ENCODE data around the gene GDPD5. TPM values are rescaled to one million over a fixed set of nuclear protein-coding genes. Genes with fewer than 3 reads are reported as not detected.
A peak's percentile ranks its signal among the peaks of the same experiment; 100 is the strongest.

The GDPD5 gene
- total and polyA plus RNA-seq, 9 of the 15 experiments (the other 6 are each of a cell fraction or from before 2014, with no cell fraction given), result 0.32 to 27.3 (median 8.0) TPM

DNA sequence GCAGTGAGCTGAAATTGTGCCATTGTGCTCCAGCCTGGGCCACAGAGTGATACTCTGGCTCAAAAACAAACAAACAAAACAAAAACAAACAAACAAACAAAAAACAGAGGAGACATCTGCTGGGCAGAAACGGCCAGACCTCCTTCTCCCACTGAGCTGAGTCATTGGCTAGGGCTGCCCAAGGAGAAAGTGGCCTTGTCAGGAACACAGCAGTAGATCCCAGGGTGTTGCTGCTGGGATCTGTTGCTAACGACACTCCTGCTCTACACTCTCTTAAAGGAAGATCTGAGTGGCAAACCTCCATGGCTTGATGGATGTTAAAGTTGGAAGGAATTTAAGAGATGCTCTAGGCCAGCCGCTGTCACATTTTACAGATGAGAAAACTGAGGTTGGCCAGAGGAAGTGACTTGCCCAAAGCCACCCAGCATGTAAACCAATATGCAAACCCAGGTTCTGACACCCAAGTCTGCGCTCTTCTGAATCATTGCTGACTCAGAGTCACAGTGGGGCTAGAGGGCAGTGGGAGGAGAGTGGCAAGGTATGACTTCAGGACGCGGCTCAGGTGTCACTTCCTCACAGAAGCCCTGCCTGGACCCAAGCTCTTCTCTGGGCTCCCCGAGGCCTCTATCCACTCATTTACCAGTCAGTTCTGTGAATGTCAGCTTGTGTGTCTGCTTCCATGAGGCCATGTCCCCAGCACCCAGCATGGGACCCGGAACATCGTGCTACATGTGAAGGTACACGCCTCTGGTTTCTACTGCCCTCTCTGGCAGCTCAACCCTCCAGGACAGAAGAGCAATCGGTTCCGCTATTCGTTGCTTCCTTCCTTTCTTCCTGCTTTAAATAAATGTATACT, 11.3 kb upstream of the GDPD5 start (continued):
- TF ChIP-seq, protein P1, sequence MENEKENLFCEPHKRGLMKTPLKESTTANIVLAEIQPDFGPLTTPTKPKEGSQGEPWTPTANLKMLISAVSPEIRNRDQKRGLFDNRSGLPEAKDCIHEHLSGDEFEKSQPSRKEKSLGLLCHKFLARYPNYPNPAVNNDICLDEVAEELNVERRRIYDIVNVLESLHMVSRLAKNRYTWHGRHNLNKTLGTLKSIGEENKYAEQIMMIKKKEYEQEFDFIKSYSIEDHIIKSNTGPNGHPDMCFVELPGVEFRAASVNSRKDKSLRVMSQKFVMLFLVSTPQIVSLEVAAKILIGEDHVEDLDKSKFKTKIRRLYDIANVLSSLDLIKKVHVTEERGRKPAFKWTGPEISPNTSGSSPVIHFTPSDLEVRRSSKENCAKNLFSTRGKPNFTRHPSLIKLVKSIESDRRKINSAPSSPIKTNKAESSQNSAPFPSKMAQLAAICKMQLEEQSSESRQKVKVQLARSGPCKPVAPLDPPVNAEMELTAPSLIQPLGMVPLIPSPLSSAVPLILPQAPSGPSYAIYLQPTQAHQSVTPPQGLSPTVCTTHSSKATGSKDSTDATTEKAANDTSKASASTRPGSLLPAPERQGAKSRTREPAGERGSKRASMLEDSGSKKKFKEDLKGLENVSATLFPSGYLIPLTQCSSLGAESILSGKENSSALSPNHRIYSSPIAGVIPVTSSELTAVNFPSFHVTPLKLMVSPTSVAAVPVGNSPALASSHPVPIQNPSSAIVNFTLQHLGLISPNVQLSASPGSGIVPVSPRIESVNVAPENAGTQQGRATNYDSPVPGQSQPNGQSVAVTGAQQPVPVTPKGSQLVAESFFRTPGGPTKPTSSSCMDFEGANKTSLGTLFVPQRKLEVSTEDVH (IDR thresholded peaks at IDR 0.05; ENCODE audit: low read depth, partially characterized antibody), result no peak
- no peak for TF ChIP-seq TAF9B (IDR thresholded peaks at IDR 0.05; ENCODE audit: partially characterized antibody)
- TF ChIP-seq POLR3A (IDR thresholded peaks at IDR 0.05; ENCODE audit: borderline replicate concordance, extremely low read depth, insufficient read depth, insufficient read length), result no peak
- TF ChIP-seq NELFE (IDR thresholded peaks at IDR 0.05; ENCODE audit: insufficient read depth, insufficient read length), result no peak
- TF ChIP-seq RBM39 (optimal IDR thresholded peaks at IDR 0.05; ENCODE audit: low read depth, low read length), result no peak
- TF ChIP-seq GTF2E2 (tag; IDR thresholded peaks at IDR 0.05), result no peak
- TF ChIP-seq, protein P2, sequence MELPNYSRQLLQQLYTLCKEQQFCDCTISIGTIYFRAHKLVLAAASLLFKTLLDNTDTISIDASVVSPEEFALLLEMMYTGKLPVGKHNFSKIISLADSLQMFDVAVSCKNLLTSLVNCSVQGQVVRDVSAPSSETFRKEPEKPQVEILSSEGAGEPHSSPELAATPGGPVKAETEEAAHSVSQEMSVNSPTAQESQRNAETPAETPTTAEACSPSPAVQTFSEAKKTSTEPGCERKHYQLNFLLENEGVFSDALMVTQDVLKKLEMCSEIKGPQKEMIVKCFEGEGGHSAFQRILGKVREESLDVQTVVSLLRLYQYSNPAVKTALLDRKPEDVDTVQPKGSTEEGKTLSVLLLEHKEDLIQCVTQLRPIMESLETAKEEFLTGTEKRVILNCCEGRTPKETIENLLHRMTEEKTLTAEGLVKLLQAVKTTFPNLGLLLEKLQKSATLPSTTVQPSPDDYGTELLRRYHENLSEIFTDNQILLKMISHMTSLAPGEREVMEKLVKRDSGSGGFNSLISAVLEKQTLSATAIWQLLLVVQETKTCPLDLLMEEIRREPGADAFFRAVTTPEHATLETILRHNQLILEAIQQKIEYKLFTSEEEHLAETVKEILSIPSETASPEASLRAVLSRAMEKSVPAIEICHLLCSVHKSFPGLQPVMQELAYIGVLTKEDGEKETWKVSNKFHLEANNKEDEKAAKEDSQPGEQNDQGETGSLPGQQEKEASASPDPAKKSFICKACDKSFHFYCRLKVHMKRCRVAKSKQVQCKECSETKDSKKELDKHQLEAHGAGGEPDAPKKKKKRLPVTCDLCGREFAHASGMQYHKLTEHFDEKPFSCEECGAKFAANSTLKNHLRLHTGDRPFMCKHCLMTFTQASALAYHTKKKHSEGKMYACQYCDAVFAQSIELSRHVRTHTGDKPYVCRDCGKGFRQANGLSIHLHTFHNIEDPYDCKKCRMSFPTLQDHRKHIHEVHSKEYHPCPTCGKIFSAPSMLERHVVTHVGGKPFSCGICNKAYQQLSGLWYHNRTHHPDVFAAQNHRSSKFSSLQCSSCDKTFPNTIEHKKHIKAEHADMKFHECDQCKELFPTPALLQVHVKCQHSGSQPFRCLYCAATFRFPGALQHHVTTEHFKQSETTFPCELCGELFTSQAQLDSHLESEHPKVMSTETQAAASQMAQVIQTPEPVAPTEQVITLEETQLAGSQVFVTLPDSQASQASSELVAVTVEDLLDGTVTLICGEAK (IDR thresholded peaks at IDR 0.05), result no peak
- TF ChIP-seq, protein P2 (CRISPR knock-in tag; IDR thresholded peaks at IDR 0.05), result no peak
- TF ChIP-seq HNRNPK (IDR thresholded peaks at IDR 0.05; ENCODE audit: low read depth, low read length, poor library complexity, severe bottlenecking), result no peak
- TF ChIP-seq NFIC (IDR thresholded peaks at IDR 0.05), result no peak
- no peak for TF ChIP-seq ZNF778 (CRISPR knock-in tag; IDR thresholded peaks at IDR 0.05)
- TF ChIP-seq BCL6 (CRISPR knock-in tag; IDR thresholded peaks at IDR 0.05), result no peak
- TF ChIP-seq SP1 (CRISPR knock-in tag; IDR thresholded peaks at IDR 0.05), result no peak
- no peak for TF ChIP-seq ZNF121 (CRISPR knock-in tag; conservative IDR thresholded peaks at IDR 0.05)
- no peak for TF ChIP-seq PPARD (CRISPR knock-in tag; IDR thresholded peaks at IDR 0.05)
- no peak for TF ChIP-seq ELF2 (CRISPR knock-in tag; IDR thresholded peaks at IDR 0.05)
- TF ChIP-seq C11orf30 (IDR thresholded peaks at IDR 0.05; ENCODE audit: low read depth), result peak; percentile 70
